ENCODE data around the gene NEGR1.

The NEGR1 gene

GRCh38 chr1:72111662-72112061 is 170.7 kb downstream of the NEGR1 start:
- no peak for FAIRE-seq

GRCh38 chr1:72109916-72110315 is 172.4 kb downstream of the NEGR1 start:
- no peak for FAIRE-seq

GRCh38 chr1:72105201-72105600 is 177.1 kb downstream of the NEGR1 start:
- no peak for FAIRE-seq

- peak; percentile 13 for FAIRE-seq
Observed at GRCh38 chr1:72101840-72102632, 180.3 kb downstream of the NEGR1 start.

GRCh38 chr1:72100771-72101170 is 181.6 kb downstream of the NEGR1 start:
- FAIRE-seq: no peak

GRCh38 chr1:72097851-72098570 is 184.3 kb downstream of the NEGR1 start:
- FAIRE-seq: no peak

GRCh38 chr1:72094209-72094608 is 188.1 kb downstream of the NEGR1 start:
- no peak for FAIRE-seq

GRCh38 chr1:72086394-72086793 is 195.9 kb downstream of the NEGR1 start:
- FAIRE-seq: peak; percentile 17

- no peak for FAIRE-seq
Observed at GRCh38 chr1:72075425-72075824, 206.9 kb downstream of the NEGR1 start.

GRCh38 chr1:72066431-72066830 is 215.9 kb downstream of the NEGR1 start:
- FAIRE-seq: no peak

- no peak for FAIRE-seq
Observed at GRCh38 chr1:72064196-72065075, 217.9 kb downstream of the NEGR1 start.

- FAIRE-seq: no peak
Observed at GRCh38 chr1:72063364-72064044, 218.8 kb downstream of the NEGR1 start.

- no peak for FAIRE-seq
Observed at GRCh38 chr1:72062584-72062983, 219.8 kb downstream of the NEGR1 start.

GRCh38 chr1:72060466-72061245 is 221.7 kb downstream of the NEGR1 start:
- peak; percentile 51 for FAIRE-seq

GRCh38 chr1:72056516-72056915 is 225.8 kb downstream of the NEGR1 start:
- no peak for FAIRE-seq

GRCh38 chr1:72051538-72051937 is 230.8 kb downstream of the NEGR1 start:
- FAIRE-seq: no peak

- FAIRE-seq: no peak
Observed at GRCh38 chr1:72050551-72050950, 231.8 kb downstream of the NEGR1 start.

GRCh38 chr1:72037745-72038343 is 244.5 kb downstream of the NEGR1 start:
- FAIRE-seq: peak; percentile 97

- no peak for FAIRE-seq
Observed at GRCh38 chr1:72034827-72035226, 247.5 kb downstream of the NEGR1 start.

GRCh38 chr1:72023063-72023930 is 259.0 kb downstream of the NEGR1 start:
- FAIRE-seq: peak; percentile 43

Measured in islet of Langerhans (tissue), 1 donor.